ENCODE data around the gene NT5C1B.

The NT5C1B gene

GRCh38 chr2:18540872-18541271 lies 48.5 kb downstream of the NT5C1B start:
- TF ChIP-seq CTCF (IDR thresholded peaks at IDR 0.05; ENCODE audit: control extremely low read depth, extremely low read depth, low read depth, missing control alignments): no peak
- no peak for DNase-seq (ENCODE audit: extremely low spot score)
- ChIA-PET CTCF (no interaction called here), POLR2A (no interaction called here)

GRCh38 chr2:18536697-18537096 lies 52.7 kb downstream of the NT5C1B start:
- ChIA-PET CTCF (interaction anchor here (0.8 to 10.7 kb wide), 2 partner anchors 9 to 18 kb away, joined by 4 to 74 read pairs; no protein-coding TSS in a partner anchor), POLR2A (no interaction called here)
- TF ChIP-seq CTCF (IDR thresholded peaks at IDR 0.05; ENCODE audit: control extremely low read depth, extremely low read depth, low read depth, missing control alignments): no peak
- no peak for DNase-seq (ENCODE audit: extremely low spot score)

GRCh38 chr2:18536100-18536499 lies 53.3 kb downstream of the NT5C1B start:
- CTCF ChIA-PET: interaction anchor here (0.8 to 10.7 kb wide), 2 partner anchors 9 to 17 kb away, joined by 4 to 74 read pairs; no protein-coding TSS in a partner anchor
- POLR2A ChIA-PET: no interaction called here
- DNase-seq (ENCODE audit: extremely low spot score): no peak
- TF ChIP-seq CTCF (IDR thresholded peaks at IDR 0.05; ENCODE audit: control extremely low read depth, extremely low read depth, low read depth, missing control alignments): no peak

GRCh38 chr2:18531194-18531593 lies 58.2 kb downstream of the NT5C1B start:
- CTCF ChIA-PET: interaction anchor here (1.6 to 10.7 kb wide), 2 partner anchors 11 to 12 kb away, joined by 3 to 74 read pairs; no protein-coding TSS in a partner anchor

GRCh38 chr2:18527822-18528221 lies 61.5 kb downstream of the NT5C1B start:
- no peak for TF ChIP-seq CTCF (IDR thresholded peaks at IDR 0.05; ENCODE audit: control extremely low read depth, extremely low read depth, low read depth, missing control alignments)
- ChIA-PET POLR2A (no interaction called here), CTCF (interaction anchor here (1.0 to 10.7 kb wide), 3 partner anchors 9 to 1335 kb away, joined by 3 to 74 read pairs (median 4); no protein-coding TSS in a partner anchor)

More at GRCh38 chr2:18531194-18531593, 58.2 kb downstream of the NT5C1B start:
- POLR2A ChIA-PET: no interaction called here
- TF ChIP-seq CTCF (IDR thresholded peaks at IDR 0.05; ENCODE audit: control extremely low read depth, extremely low read depth, low read depth, missing control alignments): no peak
- no peak for DNase-seq (ENCODE audit: extremely low spot score)

GRCh38 chr2:18527326-18527725 lies 62.0 kb downstream of the NT5C1B start:
- no peak for DNase-seq (ENCODE audit: extremely low spot score)
- no peak for TF ChIP-seq CTCF (IDR thresholded peaks at IDR 0.05; ENCODE audit: control extremely low read depth, extremely low read depth, low read depth, missing control alignments)
- ChIA-PET POLR2A (no interaction called here), CTCF (interaction anchor here (1.0 to 10.7 kb wide), 4 partner anchors 9 to 1336 kb away, joined by 3 to 74 read pairs (median 4); no protein-coding TSS in a partner anchor)

More at GRCh38 chr2:18527822-18528221, 61.5 kb downstream of the NT5C1B start:
- no peak for DNase-seq (ENCODE audit: extremely low spot score)

All from GM10248 (cell line).